Neutrophil (primary cell): ENCODE measurements around the gene FAM78A.
A peak's percentile ranks its signal among the peaks of the same experiment; 100 is the strongest.

ENCODE experiments used
- H3K27ac ChIP-seq: fragments of 200-600 bp; sonication (generic); 2 replicates; pipeline ENCODE4 v1.5.1; 2016; ENCODE audit warnings: mild to moderate bottlenecking, moderate library complexity
- H3K27me3 ChIP-seq: fragments of 200-600 bp; sonication (generic); 2 replicates; pipeline ENCODE4 v1.6.0; 2016; ENCODE audit warnings: mild to moderate bottlenecking
- H3K36me3 ChIP-seq: fragments of 200-600 bp; sonication (generic); 2 replicates; pipeline ENCODE4 v1.5.1; 2017
- H3K4me1 ChIP-seq, 2 experiments: fragments of 200-600 bp in 1 of 2; sonication (generic) in 1 of 2; 1 replicate in 1 of 2; 2 replicates in 1 of 2; pipeline versions ENCODE4 v1.5.1 to v1.6.1; 2013 to 2016; ENCODE audit warnings: low read depth in 1 of 2, low read length in 1 of 2, mild to moderate bottlenecking in 1 of 2, moderate library complexity in 1 of 2; ENCODE audit not compliant: control insufficient read depth in 1 of 2, insufficient read depth in 1 of 2
- H3K4me3 ChIP-seq, 2 experiments: fragments of 200-600 bp in 1 of 2; sonication (generic) in 1 of 2; 1 replicate in 1 of 2; 2 replicates in 1 of 2; pipeline ENCODE4 v1.5.1; 2013 to 2016; ENCODE audit warnings: low read depth in 1 of 2, low read length in 1 of 2, mild to moderate bottlenecking in 1 of 2, moderate library complexity in 1 of 2
- H3K9me3 ChIP-seq: fragments of 200-600 bp; sonication (generic); 2 replicates; pipeline ENCODE4 v1.5.1; 2016
- CTCF ChIP-seq: fragments of 200-600 bp; sonication (generic); IDR thresholded peaks from 2 replicates; pipeline ENCODE4 v1.5.1; 2016; ENCODE audit warnings: antibody characterized with exemption

Gene FAM78A

DNA sequence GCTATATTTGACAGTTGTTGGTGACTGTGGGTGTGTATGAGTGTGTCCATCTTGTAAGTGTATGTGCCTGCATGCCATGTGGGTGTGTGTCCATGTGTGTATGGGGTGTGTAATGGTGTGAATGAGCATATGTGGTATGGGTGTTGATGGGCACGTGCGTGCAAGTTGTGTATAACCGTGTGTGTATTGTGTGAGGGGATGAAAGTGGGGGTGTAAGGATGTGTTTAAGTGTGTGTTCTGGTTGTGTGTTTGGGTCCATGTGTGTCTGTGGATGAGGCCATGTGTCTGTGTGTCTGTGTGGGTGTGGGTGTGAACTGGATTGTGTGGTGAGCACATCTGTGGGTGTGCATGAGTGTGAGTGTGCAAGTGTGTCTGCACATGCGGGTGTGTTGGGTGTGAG, 5.9 kb upstream of the FAM78A start:
- no peaks in the 10 kb centered on the region for H3K9me3 ChIP-seq
- H3K4me3 ChIP-seq = no peak overlapping the region
- no peaks in the 10 kb centered on the region for H3K36me3 ChIP-seq
- TF ChIP-seq CTCF = no peak
- peaks cover 62% of the 10 kb centered on the region for H3K27me3 ChIP-seq
- peaks cover 0 to 15% of the 10 kb centered on the region in 2 experiments for H3K4me1 ChIP-seq
- H3K27ac ChIP-seq = no peak overlapping the region

DNA sequence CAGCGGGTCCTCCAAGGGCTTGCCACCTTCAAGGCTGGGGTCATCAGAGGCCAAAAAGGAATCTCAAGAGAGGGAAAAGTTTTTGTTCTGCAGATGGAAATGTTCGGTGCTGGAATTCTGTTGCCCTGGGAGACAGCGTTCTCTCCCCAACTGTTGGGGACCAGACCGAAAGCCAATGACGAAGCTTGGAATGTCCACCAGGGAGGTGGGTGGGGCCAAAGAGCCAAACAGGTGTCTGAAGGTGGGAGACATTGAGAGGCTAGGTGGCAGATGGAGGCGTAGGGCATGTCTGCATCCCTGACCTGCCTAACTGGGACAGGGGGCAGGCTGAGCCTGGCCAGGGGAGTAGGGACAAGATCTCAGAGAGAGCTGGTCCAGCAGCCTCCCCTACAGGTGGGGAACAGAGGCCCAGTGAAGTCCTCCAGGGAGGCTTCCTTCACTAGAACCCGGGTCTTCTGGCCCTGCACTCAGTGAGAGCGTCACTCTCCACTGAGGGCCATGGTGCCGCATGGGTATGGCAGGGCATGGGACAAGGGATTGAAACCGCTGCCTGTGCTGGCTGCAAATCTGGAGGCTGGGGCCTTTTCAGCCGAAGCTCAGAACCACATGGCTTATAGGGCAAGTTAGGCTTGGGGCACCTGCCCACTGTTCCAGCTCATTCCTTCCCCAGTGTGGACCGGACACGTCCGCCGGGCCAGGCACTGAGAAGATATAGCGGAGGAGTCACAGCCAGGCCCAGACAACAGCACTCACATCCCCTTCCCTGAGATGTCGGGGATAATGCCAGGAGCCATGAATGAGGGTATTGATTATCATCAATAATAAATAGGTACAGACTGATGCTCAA, 5.0 kb upstream of the FAM78A start:
- H3K36me3 ChIP-seq = no peaks in the 10 kb centered on the region
- no peak overlapping the region for H3K4me3 ChIP-seq
- H3K9me3 ChIP-seq = no peaks in the 10 kb centered on the region
- H3K4me1 ChIP-seq = peaks cover 0 to 15% of the 10 kb centered on the region in 2 experiments
- no peak for TF ChIP-seq CTCF
- H3K27me3 ChIP-seq = peaks cover 62% of the 10 kb centered on the region
- H3K27ac ChIP-seq = no peak overlapping the region

DNA sequence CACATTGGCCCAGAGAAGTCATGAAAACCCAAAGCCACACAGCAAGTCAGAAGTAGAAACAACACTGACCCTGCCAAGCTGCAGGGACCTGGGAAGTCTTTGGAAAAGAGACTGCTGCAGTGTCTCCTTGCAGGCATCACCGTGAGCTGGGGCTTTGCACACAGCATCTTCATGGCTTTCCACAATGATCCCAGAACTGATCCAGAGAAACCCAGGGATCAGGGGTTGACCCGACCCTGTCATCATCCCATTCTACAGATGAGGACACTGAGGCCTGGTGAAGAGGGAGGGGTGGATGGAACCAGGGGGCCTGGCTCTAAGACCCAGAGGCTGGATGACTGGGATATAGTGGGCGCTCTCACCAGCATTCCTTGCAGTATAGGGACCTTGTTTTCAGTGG, 4.3 kb upstream of the FAM78A start:
- Histone ChIP-seq H3K9me3 (no peaks in the 10 kb centered on the region), H3K4me3 (no peak overlapping the region), H3K36me3 (no peaks in the 10 kb centered on the region), H3K4me1 (peaks cover 6 to 15% of the 10 kb centered on the region in 2 experiments), H3K27me3 (peaks cover 62% of the 10 kb centered on the region), H3K27ac (no peak overlapping the region)
- TF ChIP-seq CTCF = no peak

GRCh38 chr9:131279863-131280570, 3.7 kb upstream of the FAM78A start:
- no peak for TF ChIP-seq CTCF
- peaks cover 62% of the 10 kb centered on the region for H3K27me3 ChIP-seq

DNA sequence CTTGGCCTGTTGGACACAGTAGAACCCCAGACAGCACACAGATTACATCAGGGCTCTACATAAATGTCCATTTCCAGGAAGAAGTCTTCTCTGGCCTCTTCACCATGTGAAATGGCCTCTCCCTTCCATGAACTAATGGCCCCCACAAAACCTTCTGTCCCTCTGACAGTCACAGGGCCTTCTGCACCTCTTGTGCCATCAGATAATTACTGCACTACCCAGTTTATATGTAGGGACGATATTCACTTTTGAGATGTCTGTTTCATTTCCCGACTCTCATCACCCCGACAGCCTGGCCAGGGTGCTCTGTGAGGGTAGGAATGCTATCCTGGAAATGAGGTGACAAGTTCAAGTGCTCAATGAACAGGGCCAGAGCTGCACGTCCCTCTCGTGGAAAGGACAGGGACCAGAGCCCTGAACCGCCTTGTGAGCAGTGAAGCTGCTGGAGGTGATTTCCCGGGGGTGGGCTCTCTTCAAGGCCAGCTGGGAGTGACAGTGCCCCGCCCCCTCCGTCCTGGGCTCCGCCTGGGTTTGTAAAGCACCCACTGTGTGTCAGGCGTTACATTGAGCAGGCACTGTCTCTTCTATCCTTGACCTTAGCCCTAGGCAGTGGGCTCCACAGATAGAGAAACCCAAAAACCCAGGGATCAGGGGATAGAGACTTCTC, 3.0 kb upstream of the FAM78A start:
- no peaks in the 10 kb centered on the region for H3K36me3 ChIP-seq
- peaks cover 57% of the 10 kb centered on the region for H3K27me3 ChIP-seq
- no peak for TF ChIP-seq CTCF
- H3K9me3 ChIP-seq = no peaks in the 10 kb centered on the region
- H3K27ac ChIP-seq = peak overlapping the region; percentile 89
- peaks cover 20 to 21% of the 10 kb centered on the region in 2 experiments for H3K4me1 ChIP-seq
- H3K4me3 ChIP-seq = no peak overlapping the region

More at GRCh38 chr9:131279863-131280570, 3.7 kb upstream of the FAM78A start:
- no peaks in the 10 kb centered on the region for H3K36me3 ChIP-seq
- no peak overlapping the region for H3K27ac ChIP-seq
- H3K4me1 ChIP-seq = peaks cover 13 to 15% of the 10 kb centered on the region in 2 experiments
- H3K4me3 ChIP-seq = no peak overlapping the region
- no peaks in the 10 kb centered on the region for H3K9me3 ChIP-seq
